HG03442 (cell line): ENCODE measurements around the gene ARHGEF40.

Experiments
- ATAC-seq: cut with Tn5 transposase; IDR thresholded peaks from one replicate; pipeline ENCODE4 v1.9.1; 2021; ENCODE audit warnings: mild to moderate bottlenecking, moderate library complexity; ENCODE audit not compliant: unreplicated experiment

ARHGEF40 gene

GRCh38 chr14:21070083-21070609, at the start of gene ARHGEF40:
ARHGEF40 (plus strand) TSS chr14:21070304; CDS start chr14:21070397, 93 bp downstream.
- no peak for ATAC-seq

- ATAC-seq = no peak
Observed at GRCh38 chr14:21020977-21021545, 49.0 kb upstream of the ARHGEF40 start.

GRCh38 chr14:21022686-21023085, 47.4 kb upstream of the ARHGEF40 start:
- no peak for ATAC-seq

GRCh38 chr14:21023174-21023573, 46.9 kb upstream of the ARHGEF40 start:
- no peak for ATAC-seq

GRCh38 chr14:21023817-21024584, 46.1 kb upstream of the ARHGEF40 start:
- no peak for ATAC-seq

GRCh38 chr14:21024585-21025370, 45.3 kb upstream of the ARHGEF40 start, which contains the start of gene NDRG2:
NDRG2 (minus strand) TSS chr14:21025061; CDS start chr14:21023315, 1,746 bp downstream.
- no peak for ATAC-seq

GRCh38 chr14:21025371-21026273, 44.5 kb upstream of the ARHGEF40 start:
- no peak for ATAC-seq

- no peak for ATAC-seq
Observed at GRCh38 chr14:21026274-21026987, 43.7 kb upstream of the ARHGEF40 start.

- no peak for ATAC-seq
Observed at GRCh38 chr14:21026988-21027315, 43.2 kb upstream of the ARHGEF40 start.

- ATAC-seq = no peak
Observed at GRCh38 chr14:21029917-21030316, 40.2 kb upstream of the ARHGEF40 start, which contains the start of gene TPPP2. TPPP2 (plus strand) TSS chr14:21030217; CDS start chr14:21030582, 365 bp downstream.

GRCh38 chr14:21030531-21030930, 39.6 kb upstream of the ARHGEF40 start:
- no peak for ATAC-seq

GRCh38 chr14:21032326-21033132, 37.6 kb upstream of the ARHGEF40 start:
- ATAC-seq = no peak

GRCh38 chr14:21033133-21033698, 36.9 kb upstream of the ARHGEF40 start:
- no peak for ATAC-seq

GRCh38 chr14:21034707-21035106, 35.4 kb upstream of the ARHGEF40 start, which contains the start of gene RNASE13:
RNASE13 (minus strand) TSS chr14:21034807; CDS start chr14:21034288, 519 bp downstream.
- no peak for ATAC-seq

- no peak for ATAC-seq
Observed at GRCh38 chr14:21036751-21037150, 33.4 kb upstream of the ARHGEF40 start.

GRCh38 chr14:21037156-21037555, 32.9 kb upstream of the ARHGEF40 start:
- no peak for ATAC-seq

GRCh38 chr14:21038441-21039422, 31.4 kb upstream of the ARHGEF40 start:
- no peak for ATAC-seq
